Mesenchymal stem cell (in vitro differentiated cells and primary cell): ENCODE data around the gene SPINK4.

Source experiments
- DNase-seq: peaks from one replicate; pipeline ENCODE4 v3.0.0-alpha.2; 2013
- H2AFZ ChIP-seq: one replicate; pipeline ENCODE4 v1.6.1; 2013; ENCODE audit warnings: low read depth, mild to moderate bottlenecking, control low read depth, inconsistent platforms, low read length, moderate library complexity
- H2AK5ac ChIP-seq: 2 replicates; pipeline ENCODE4 v1.6.1; 2013; ENCODE audit warnings: low read length, moderate library complexity, mild to moderate bottlenecking, inconsistent platforms; ENCODE audit not compliant: severe bottlenecking
- H2BK120ac ChIP-seq: one replicate; pipeline ENCODE4 v1.6.1; 2013; ENCODE audit warnings: low read depth, mild to moderate bottlenecking, inconsistent platforms, low read length, moderate library complexity
- H2BK12ac ChIP-seq, 2 experiments: one replicate each; pipeline ENCODE4 v1.6.1; 2013; ENCODE audit warnings: inconsistent platforms in 2 of 2, low read length in 2 of 2, mild to moderate bottlenecking in 2 of 2, moderate library complexity in 2 of 2, control low read depth in 1 of 2
- H2BK15ac ChIP-seq: one replicate; pipeline ENCODE4 v1.6.1; 2013; ENCODE audit warnings: mild to moderate bottlenecking, low read depth, inconsistent platforms; ENCODE audit not compliant: poor library complexity, severe bottlenecking
- H2BK5ac ChIP-seq: 2 replicates; pipeline ENCODE4 v1.6.1; 2013; ENCODE audit warnings: low read depth, mild to moderate bottlenecking, low read length, control low read depth, inconsistent platforms; ENCODE audit not compliant: poor library complexity, severe bottlenecking
- H3K14ac ChIP-seq, 2 experiments: one replicate each; pipeline ENCODE4 v1.6.1; 2013; ENCODE audit warnings: inconsistent platforms in 2 of 2, low read length in 2 of 2, control low read depth in 1 of 2, mild to moderate bottlenecking in 1 of 2, moderate library complexity in 1 of 2
- H3K18ac ChIP-seq, 2 experiments: one replicate each; pipeline ENCODE4 v1.6.1; 2013; ENCODE audit warnings: inconsistent platforms in 2 of 2, low read length in 2 of 2, control low read depth in 1 of 2, low read depth in 1 of 2, mild to moderate bottlenecking in 1 of 2
- H3K23ac ChIP-seq, 2 experiments: one replicate each; pipeline ENCODE4 v1.6.1; 2013; ENCODE audit warnings: inconsistent platforms in 2 of 2, low read length in 2 of 2, mild to moderate bottlenecking in 2 of 2, moderate library complexity in 2 of 2, control low read depth in 1 of 2
- H3K27ac ChIP-seq: 2 replicates; pipeline ENCODE4 v1.5.1; 2013; ENCODE audit warnings: mild to moderate bottlenecking, moderate library complexity, low read length, control low read depth, inconsistent platforms; ENCODE audit not compliant: poor library complexity, severe bottlenecking
- H3K27me3 ChIP-seq, 2 experiments: 2 replicates each; pipeline versions ENCODE4 v1.6.1 to v1.7.0; 2013; ENCODE audit warnings: low read length in 2 of 2, mild to moderate bottlenecking in 2 of 2, moderate library complexity in 2 of 2, control low read depth in 1 of 2, inconsistent platforms in 1 of 2; ENCODE audit not compliant: control insufficient read depth in 1 of 2, insufficient read depth in 1 of 2
- H3K36me3 ChIP-seq, 2 experiments: 2 replicates each; pipeline versions ENCODE4 v1.6.1 to v1.7.0; 2013; ENCODE audit warnings: low read length in 2 of 2, control low read depth in 1 of 2, inconsistent platforms in 1 of 2, low read depth in 1 of 2, mild to moderate bottlenecking in 1 of 2; ENCODE audit not compliant: insufficient read depth in 2 of 2, control insufficient read depth in 1 of 2
- H3K4ac ChIP-seq, 2 experiments: one replicate each; pipeline ENCODE4 v1.6.1; 2013; ENCODE audit warnings: inconsistent platforms in 2 of 2, low read length in 2 of 2, mild to moderate bottlenecking in 2 of 2, moderate library complexity in 2 of 2, control low read depth in 1 of 2, low read depth in 1 of 2
- H3K4me1 ChIP-seq: 2 replicates; pipeline ENCODE4 v1.6.1; 2013; ENCODE audit warnings: low read depth, low read length, control low read depth; ENCODE audit not compliant: control insufficient read depth, insufficient read depth
- H3K4me2 ChIP-seq: 2 replicates; pipeline ENCODE4 v1.6.1; 2013; ENCODE audit warnings: low read length, mild to moderate bottlenecking, inconsistent platforms; ENCODE audit not compliant: poor library complexity, severe bottlenecking
- H3K4me3 ChIP-seq, 2 experiments: 2 replicates each; pipeline versions ENCODE4 v1.5.1 to v1.7.0; 2013; ENCODE audit warnings: low read length in 2 of 2, mild to moderate bottlenecking in 2 of 2, control low read depth in 1 of 2, low read depth in 1 of 2; ENCODE audit not compliant: insufficient read depth in 1 of 2
- H3K79me1 ChIP-seq: replicated peaks from 2 replicates; pipeline ENCODE4 v1.6.1; 2013; ENCODE audit warnings: mild to moderate bottlenecking, control low read depth, low read length, inconsistent platforms; ENCODE audit not compliant: poor library complexity, severe bottlenecking
- H3K9ac ChIP-seq: 2 replicates; pipeline ENCODE4 v1.7.0; 2013; ENCODE audit warnings: mild to moderate bottlenecking, low read length, moderate library complexity
- H3K9me3 ChIP-seq: 2 replicates; pipeline ENCODE4 v1.7.0; 2013; ENCODE audit warnings: mild to moderate bottlenecking, low read length; ENCODE audit not compliant: control insufficient read depth
- H4K8ac ChIP-seq: one replicate; pipeline ENCODE4 v1.6.1; 2013; ENCODE audit warnings: inconsistent platforms, mild to moderate bottlenecking, low read length, moderate library complexity
- H4K91ac ChIP-seq: one replicate; pipeline ENCODE4 v1.6.1; 2013; ENCODE audit warnings: mild to moderate bottlenecking, low read length, inconsistent platforms
- WGBS: methylation state at CpG from one replicate; pipeline ENCODE4 v1.1.7; 2013; ENCODE audit warnings: mixed read lengths; 5-methylcytosine and 5-hydroxymethylcytosine counted together

SPINK4 gene

GRCh38 chr9:33221568-33221884, 18.4 kb upstream of the SPINK4 start:
- Histone ChIP-seq H2AFZ (no peak overlapping the region), H3K4me1 (no peaks in the 10 kb centered on the region), H3K4me2 (no peak overlapping the region), H2AK5ac (no peak overlapping the region), H3K27ac (no peak overlapping the region), H3K18ac (no peak overlapping the region), H3K79me1 (no peaks in the 10 kb centered on the region), H2BK5ac (no peak overlapping the region), H3K4ac (no peak overlapping the region), H2BK15ac (no peak overlapping the region), H3K4me3 (no peak overlapping the region), H3K9me3 (no peaks in the 10 kb centered on the region), H3K9ac (no peak overlapping the region), H2BK12ac (no peak overlapping the region), H3K27me3 (peaks cover 8 to 29% of the 10 kb centered on the region in 2 experiments), H4K8ac (no peak overlapping the region), H2BK120ac (no peak overlapping the region), H4K91ac (no peak overlapping the region), H3K14ac (peak overlapping the region in 1 of 2 experiments; percentile 5), H3K23ac (no peak overlapping the region), H3K36me3 (no peaks in the 10 kb centered on the region)
- WGBS = 82% methylated on average over 3 of the region's 3 CpGs
- no peak for DNase-seq

GRCh38 chr9:33222031-33222430, 17.9 kb upstream of the SPINK4 start:
- H3K9me3 ChIP-seq = no peaks in the 10 kb centered on the region
- H3K4ac ChIP-seq = no peak overlapping the region
- no peak overlapping the region for H3K18ac ChIP-seq
- no peak overlapping the region for H2BK120ac ChIP-seq
- H3K23ac ChIP-seq = no peak overlapping the region
- no peak for DNase-seq
- H3K4me3 ChIP-seq = no peak overlapping the region
- H2BK12ac ChIP-seq = no peak overlapping the region
- H2BK15ac ChIP-seq = no peak overlapping the region
- no peaks in the 10 kb centered on the region for H3K4me1 ChIP-seq
- H3K36me3 ChIP-seq = no peaks in the 10 kb centered on the region
- H3K27ac ChIP-seq = no peak overlapping the region
- no peak overlapping the region for H3K4me2 ChIP-seq
- H4K91ac ChIP-seq = no peak overlapping the region
- H3K27me3 ChIP-seq = peaks cover 4 to 24% of the 10 kb centered on the region in 2 experiments
- no peak overlapping the region for H2AK5ac ChIP-seq
- H3K79me1 ChIP-seq = no peaks in the 10 kb centered on the region
- no peak overlapping the region for H2BK5ac ChIP-seq
- 83% methylated on average over 3 of the region's 3 CpGs for WGBS
- H3K14ac ChIP-seq = no peak overlapping the region
- no peak overlapping the region for H4K8ac ChIP-seq
- H3K9ac ChIP-seq = no peak overlapping the region
- no peak overlapping the region for H2AFZ ChIP-seq

- Histone ChIP-seq H2AFZ (no peak overlapping the region), H3K36me3 (no peaks in the 10 kb centered on the region), H3K4ac (no peak overlapping the region), H3K4me2 (no peak overlapping the region), H2BK15ac (no peak overlapping the region), H3K23ac (no peak overlapping the region), H3K9me3 (no peaks in the 10 kb centered on the region), H3K79me1 (no peaks in the 10 kb centered on the region), H2BK12ac (no peak overlapping the region), H3K4me3 (no peak overlapping the region), H3K27me3 (peaks cover 2 to 24% of the 10 kb centered on the region in 2 experiments), H3K18ac (no peak overlapping the region), H3K4me1 (peaks cover 2% of the 10 kb centered on the region), H3K27ac (no peak overlapping the region), H4K8ac (no peak overlapping the region), H4K91ac (no peak overlapping the region), H2AK5ac (no peak overlapping the region), H2BK5ac (no peak overlapping the region), H2BK120ac (no peak overlapping the region), H3K14ac (no peak overlapping the region), H3K9ac (no peak overlapping the region)
- no CpG with 5 or more reads among the region's 1 CpG for WGBS
- no peak for DNase-seq
Observed at GRCh38 chr9:33223696-33224095, 16.3 kb upstream of the SPINK4 start.

- no peaks in the 10 kb centered on the region for H3K36me3 ChIP-seq
- no peak overlapping the region for H2BK120ac ChIP-seq
- no peak overlapping the region for H3K4me3 ChIP-seq
- no peak overlapping the region for H2AK5ac ChIP-seq
- H4K91ac ChIP-seq = no peak overlapping the region
- H2BK12ac ChIP-seq = no peak overlapping the region
- no peak overlapping the region for H3K23ac ChIP-seq
- H3K9me3 ChIP-seq = no peaks in the 10 kb centered on the region
- no peak overlapping the region for H2BK5ac ChIP-seq
- no peak overlapping the region for H4K8ac ChIP-seq
- no peak overlapping the region for H3K4ac ChIP-seq
- H3K27me3 ChIP-seq = peaks cover 2 to 40% of the 10 kb centered on the region in 2 experiments
- 4% methylated on average over 4 of the region's 6 CpGs for WGBS
- no peak overlapping the region for H3K4me2 ChIP-seq
- peaks cover 7% of the 10 kb centered on the region for H3K4me1 ChIP-seq
- DNase-seq = peak; percentile 79
- no peak overlapping the region for H2BK15ac ChIP-seq
- H2AFZ ChIP-seq = no peak overlapping the region
- no peak overlapping the region for H3K27ac ChIP-seq
- H3K79me1 ChIP-seq = no peaks in the 10 kb centered on the region
- peak overlapping the region; percentile 48 for H3K9ac ChIP-seq
- no peak overlapping the region for H3K18ac ChIP-seq
- no peak overlapping the region for H3K14ac ChIP-seq
Observed at GRCh38 chr9:33225319-33226147, 14.4 kb upstream of the SPINK4 start.
